CD4-positive, alpha-beta memory T cell (primary cell): ENCODE data around the gene PRPF40B. TPM values are rescaled to one million over a fixed set of nuclear protein-coding genes. Genes with fewer than 3 reads are reported as not detected.
A peak's percentile ranks its signal among the peaks of the same experiment; 100 is the strongest.

Experiments used
- CTCF ChIA-PET: fragments of 350-600 bp; sonication (Branson Sonifier 250); formaldehyde crosslinking; loops from one replicate; lab custom pipeline; 2021; ENCODE audit warnings: inconsistent platforms; ENCODE audit not compliant: partially characterized antibody; lab: Charles Lee
- POLR2A ChIA-PET: fragments of 350-600 bp; sonication (Branson Sonifier 250); formaldehyde crosslinking; loops from one replicate; lab custom pipeline; 2021; ENCODE audit not compliant: partially characterized antibody; lab: Charles Lee
- DNase-seq, 5 donors: peaks; one replicate each; pipeline versions ENCODE4 v3.0.0 to v3.0.0-alpha.2; 2020 to 2022; ENCODE audit warnings: mixed read lengths in 1 of 5
- H3K27ac ChIP-seq: one replicate; pipeline ENCODE4 v1.7.0; 2013; ENCODE audit warnings: low read depth, low read length
- H3K27me3 ChIP-seq: 2 replicates; pipeline ENCODE4 v1.7.0; 2013; ENCODE audit warnings: mild to moderate bottlenecking, low read length, moderate library complexity; ENCODE audit not compliant: insufficient read depth
- H3K36me3 ChIP-seq: 2 replicates; pipeline ENCODE4 v1.7.0; 2013; ENCODE audit warnings: mild to moderate bottlenecking, low read length, moderate library complexity; ENCODE audit not compliant: insufficient read depth
- H3K4me1 ChIP-seq: 2 replicates; pipeline ENCODE4 v1.7.0; 2013; ENCODE audit warnings: mild to moderate bottlenecking, low read length, moderate library complexity; ENCODE audit not compliant: insufficient read depth
- H3K4me3 ChIP-seq, 2 donors: one replicate each; pipeline ENCODE4 v1.7.0; 2013; ENCODE audit warnings: low read length in 2 of 2, mild to moderate bottlenecking in 1 of 2
- H3K9me3 ChIP-seq, 2 donors: one replicate each; pipeline ENCODE4 v1.7.0; 2013; ENCODE audit warnings: low read length in 2 of 2, control low read depth in 1 of 2; ENCODE audit not compliant: control insufficient read depth in 1 of 2
- H3K27ac Mint-ChIP-seq, 7 donors: one replicate each; pipeline ENCODE4 v1.8.0; 2020 to 2021; ENCODE audit warnings: mixed read lengths in 7 of 7, mild to moderate bottlenecking in 6 of 7, inconsistent platforms in 3 of 7, moderate library complexity in 3 of 7
- H3K27me3 Mint-ChIP-seq, 2 donors: one replicate each; pipeline ENCODE4 v1.8.0; 2020 to 2021; ENCODE audit warnings: mixed read lengths in 2 of 2
- H3K36me3 Mint-ChIP-seq, 2 donors: one replicate each; pipeline ENCODE4 v1.8.0; 2020 to 2021; ENCODE audit warnings: mixed read lengths in 2 of 2, inconsistent platforms in 1 of 2, mild to moderate bottlenecking in 1 of 2
- H3K4me1 Mint-ChIP-seq, 4 donors: one replicate each; pipeline ENCODE4 v1.8.0; 2020 to 2021; ENCODE audit warnings: mixed read lengths in 4 of 4, mild to moderate bottlenecking in 1 of 4
- H3K4me3 Mint-ChIP-seq, 8 donors: one replicate each; pipeline ENCODE4 v1.8.0; 2020 to 2021; ENCODE audit warnings: mixed read lengths in 8 of 8, mild to moderate bottlenecking in 7 of 8, moderate library complexity in 6 of 8, inconsistent platforms in 3 of 8
- H3K9me3 Mint-ChIP-seq, 8 donors: one replicate each; pipeline ENCODE4 v1.8.0; 2020 to 2021; ENCODE audit warnings: mixed read lengths in 8 of 8, mild to moderate bottlenecking in 5 of 8, inconsistent platforms in 3 of 8, moderate library complexity in 1 of 8
- intact Hi-C: fragments of 100-400 bp; cut with micrococcal nuclease; formaldehyde crosslinking; loops from one replicate; pipeline ENCODE4 v1.15.1; 2023
- polyA plus RNA-seq, 2 donors: library from polyadenylated mRNA; unstranded; fragments of 300-500 nt; fragmentation: Illumina TruSeq; gene quantifications; one replicate each; pipeline ENCODE4 v1.2.3, GENCODE V29; 2021
- total RNA-seq, 2 experiments: library from RNA; stranded (reverse); gene quantifications; one replicate each; pipeline ENCODE4 v1.2.3, GENCODE V29; 2021

The PRPF40B gene
- total and polyA plus RNA-seq, 4 experiments from 2014 or later: 0.73 to 15.9 (median 9.9) TPM

GRCh38 chr12:49678711-49679110 is 55.4 kb downstream of the PRPF40B start:
- no peak for DNase-seq
- Histone ChIP-seq H3K36me3 (no peaks in the 10 kb centered on the region), H3K27me3 (no peaks in the 10 kb centered on the region), H3K27ac (no peak overlapping the region), H3K9me3 (no peaks in the 10 kb centered on the region), H3K4me1 (peaks cover 33% of the 10 kb centered on the region), H3K4me3 (no peak overlapping the region)
- Mint-ChIP-seq H3K9me3 (no peaks in the 10 kb centered on the region), H3K4me3 (no peak overlapping the region), H3K36me3 (no peaks in the 10 kb centered on the region), H3K27ac (peak overlapping the region in 3 of 7 donors; percentile 8 to 57 (median 22)), H3K4me1 (peaks cover 40 to 54% (median 43%) of the 10 kb centered on the region in 4 donors), H3K27me3 (no peaks in the 10 kb centered on the region)
- intact Hi-C loops: no loop called here
- ChIA-PET POLR2A (no interaction called here), CTCF (interaction anchor here (0.9 to 2.8 kb wide), 3 partner anchors 8 to 31 kb away, joined by 3 to 12 read pairs (median 4); no protein-coding TSS in a partner anchor)

DNA sequence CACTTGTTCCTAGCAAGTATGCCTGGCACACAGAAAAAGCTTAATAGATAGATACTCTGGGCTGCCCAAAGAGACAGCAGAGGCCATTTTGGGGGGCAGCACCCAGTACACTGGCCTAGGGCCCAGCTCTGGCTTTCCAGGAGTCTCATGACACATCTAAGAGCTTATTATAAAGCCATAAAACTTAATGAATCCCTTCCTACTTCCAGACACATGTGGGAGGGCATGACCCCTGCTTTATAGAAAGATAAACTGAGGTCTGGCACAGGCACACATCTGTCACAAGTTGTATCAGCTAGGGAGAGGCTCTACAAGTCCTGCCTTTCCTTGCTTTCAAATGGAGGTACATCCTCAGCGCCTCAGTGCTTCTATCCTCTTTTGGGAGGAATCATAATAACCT is 56.7 kb downstream of the PRPF40B start:
- Mint-ChIP-seq H3K27ac (peak overlapping the region in 2 of 7 donors; percentile 5 to 8), H3K9me3 (no peaks in the 10 kb centered on the region), H3K36me3 (no peaks in the 10 kb centered on the region), H3K4me1 (peaks cover 33 to 54% (median 40%) of the 10 kb centered on the region in 4 donors), H3K4me3 (no peak overlapping the region), H3K27me3 (no peaks in the 10 kb centered on the region)
- ChIA-PET POLR2A (interaction anchor here (0.9 to 1.2 kb wide), 4 partner anchors 8 to 25 kb away, joined by 3 to 6 read pairs (median 4); no protein-coding TSS in a partner anchor), CTCF (interaction anchor here (0.7 to 2.8 kb wide), 9 partner anchors 9 to 126 kb away, joined by 3 to 12 read pairs (median 4); no protein-coding TSS in a partner anchor)
- peaks cover 24% of the 10 kb centered on the region for H3K4me1 ChIP-seq
- no peak overlapping the region for H3K27ac ChIP-seq
- no peaks in the 10 kb centered on the region for H3K9me3 ChIP-seq
- no peaks in the 10 kb centered on the region for H3K27me3 ChIP-seq
- intact Hi-C loops: no loop called here
- H3K4me3 ChIP-seq: no peak overlapping the region
- DNase-seq: no peak
- H3K36me3 ChIP-seq: no peaks in the 10 kb centered on the region

DNA sequence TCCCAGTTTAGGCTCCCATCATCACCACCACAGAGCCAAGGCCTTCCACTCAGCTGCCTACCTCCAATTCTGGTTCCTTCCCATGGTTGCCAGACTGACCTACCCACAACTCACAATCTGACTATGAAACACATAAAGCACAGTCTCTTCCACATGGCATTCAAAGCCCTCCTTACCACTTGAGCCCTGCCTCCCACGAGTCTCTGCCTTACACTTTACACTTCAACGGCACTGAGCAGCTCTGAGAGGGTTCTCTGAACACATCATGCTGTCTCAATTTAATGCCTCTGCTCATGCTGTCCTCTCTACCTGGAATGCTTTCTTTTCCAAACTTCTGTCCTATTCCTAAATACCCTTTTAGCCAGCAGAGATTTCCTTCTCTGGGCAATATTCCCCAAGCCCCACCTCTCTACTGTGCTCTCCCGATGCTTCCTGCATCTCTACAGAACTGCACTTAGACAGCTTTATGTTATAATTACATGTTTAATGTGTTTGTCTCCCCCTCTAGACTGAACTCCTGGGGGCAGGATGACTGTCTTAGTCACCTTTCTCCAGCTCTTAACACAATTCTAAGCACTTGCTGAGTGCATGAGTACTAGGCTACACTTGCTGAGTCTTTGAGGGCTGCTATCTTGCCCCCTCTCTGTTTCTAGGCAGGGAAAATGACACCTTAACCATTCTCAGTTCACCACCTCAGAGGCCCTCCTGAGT is 60.4 kb downstream of the PRPF40B start:
- Histone ChIP-seq H3K4me3 (no peak overlapping the region), H3K36me3 (no peaks in the 10 kb centered on the region), H3K4me1 (peaks cover 8% of the 10 kb centered on the region), H3K27ac (no peak overlapping the region), H3K27me3 (no peaks in the 10 kb centered on the region), H3K9me3 (no peaks in the 10 kb centered on the region)
- Mint-ChIP-seq H3K4me1 (peaks cover 24 to 46% (median 32%) of the 10 kb centered on the region in 4 donors), H3K4me3 (no peak overlapping the region), H3K36me3 (no peaks in the 10 kb centered on the region), H3K27me3 (no peaks in the 10 kb centered on the region), H3K9me3 (no peaks in the 10 kb centered on the region), H3K27ac (peak overlapping the region in 4 of 7 donors; percentile 3 to 57 (median 56))
- ChIA-PET CTCF (interaction anchor here (1.0 to 1.9 kb wide), 5 partner anchors 9 to 48 kb away, joined by 3 to 6 read pairs (median 3); partner anchors contain the start of gene FMNL3), POLR2A (interaction anchor here (1.2 to 1.8 kb wide), 2 partner anchors 13 to 19 kb away, joined by 3 to 5 read pairs; no protein-coding TSS in a partner anchor)
- DNase-seq: no peak
- intact Hi-C loops: no loop called here

DNA sequence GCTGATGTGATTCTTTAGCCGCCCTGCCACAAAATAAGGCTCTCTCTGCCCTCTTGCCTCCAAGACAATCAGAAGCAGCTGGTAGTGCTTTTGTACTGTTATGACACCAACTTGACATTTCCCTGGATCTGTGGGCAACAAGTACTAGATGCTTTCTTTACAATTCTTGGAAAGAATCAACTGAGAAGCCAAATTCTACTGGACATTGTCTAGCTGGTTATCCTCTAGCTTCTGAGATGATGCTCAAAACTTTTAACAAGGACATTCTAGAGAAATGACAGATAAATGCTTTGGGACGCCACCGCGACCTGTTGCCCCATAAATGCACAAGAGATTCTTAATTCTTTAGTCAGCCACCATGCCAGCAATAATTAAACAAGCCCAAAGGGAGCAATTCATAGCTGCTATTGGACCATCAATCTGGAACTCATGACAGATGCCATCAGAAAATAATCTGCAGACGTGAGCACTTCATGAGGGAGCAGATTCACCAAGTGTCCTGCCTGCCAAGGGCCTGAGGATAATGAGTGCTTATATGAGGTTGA is 61.0 kb downstream of the PRPF40B start:
- Histone ChIP-seq H3K27ac (no peak overlapping the region), H3K9me3 (no peaks in the 10 kb centered on the region), H3K4me1 (peaks cover 9% of the 10 kb centered on the region), H3K36me3 (no peaks in the 10 kb centered on the region), H3K4me3 (no peak overlapping the region), H3K27me3 (no peaks in the 10 kb centered on the region)
- Mint-ChIP-seq H3K9me3 (no peaks in the 10 kb centered on the region), H3K36me3 (no peaks in the 10 kb centered on the region), H3K27me3 (no peaks in the 10 kb centered on the region), H3K4me1 (peaks cover 26 to 45% (median 32%) of the 10 kb centered on the region in 4 donors), H3K27ac (peak overlapping the region in 3 of 7 donors; percentile 3 to 43 (median 34)), H3K4me3 (no peak overlapping the region)
- CTCF ChIA-PET: interaction anchor here (0.5 to 1.9 kb wide), 5 partner anchors 8 to 39 kb away, joined by 3 to 6 read pairs (median 3); partner anchors contain the start of gene FMNL3
- DNase-seq: no peak
- POLR2A ChIA-PET: no interaction called here
- intact Hi-C loops: no loop called here

GRCh38 chr12:49687941-49688340 is 64.6 kb downstream of the PRPF40B start:
- Histone ChIP-seq H3K4me3 (no peak overlapping the region), H3K9me3 (no peaks in the 10 kb centered on the region), H3K27me3 (no peaks in the 10 kb centered on the region), H3K27ac (no peak overlapping the region), H3K4me1 (peaks cover 16% of the 10 kb centered on the region), H3K36me3 (no peaks in the 10 kb centered on the region)
- Mint-ChIP-seq H3K36me3 (no peaks in the 10 kb centered on the region), H3K9me3 (no peaks in the 10 kb centered on the region), H3K4me3 (peak overlapping the region in 1 of 8 donors; percentile 7), H3K4me1 (peaks cover 30 to 58% (median 41%) of the 10 kb centered on the region in 4 donors), H3K27ac (peak overlapping the region in 2 of 7 donors; percentile 71 to 79), H3K27me3 (no peaks in the 10 kb centered on the region)
- ChIA-PET CTCF (no interaction called here), POLR2A (no interaction called here)
- DNase-seq: no peak
- intact Hi-C loops: no loop called here

GRCh38 chr12:49689237-49689636 is 65.9 kb downstream of the PRPF40B start:
- ChIA-PET CTCF (interaction anchor here (0.8 to 3.5 kb wide), 8 partner anchors 8 to 66 kb away, joined by 3 to 11 read pairs (median 4); partner anchors contain the start of gene PRPF40B), POLR2A (interaction anchor here (0.7 to 2.9 kb wide), 5 partner anchors 9 to 26 kb away, joined by 3 to 15 read pairs (median 6); no protein-coding TSS in a partner anchor)
- intact Hi-C loops: no loop called here
- H3K27ac ChIP-seq: no peak overlapping the region
- H3K27me3 ChIP-seq: no peaks in the 10 kb centered on the region
- H3K36me3 ChIP-seq: no peaks in the 10 kb centered on the region
- Mint-ChIP-seq H3K4me3 (no peak overlapping the region), H3K27me3 (no peaks in the 10 kb centered on the region), H3K27ac (no peak overlapping the region), H3K9me3 (no peaks in the 10 kb centered on the region), H3K4me1 (peaks cover 24 to 50% (median 32%) of the 10 kb centered on the region in 4 donors), H3K36me3 (no peaks in the 10 kb centered on the region)
- H3K4me1 ChIP-seq: peaks cover 7% of the 10 kb centered on the region
- DNase-seq: no peak
- no peaks in the 10 kb centered on the region for H3K9me3 ChIP-seq
- no peak overlapping the region for H3K4me3 ChIP-seq

DNA sequence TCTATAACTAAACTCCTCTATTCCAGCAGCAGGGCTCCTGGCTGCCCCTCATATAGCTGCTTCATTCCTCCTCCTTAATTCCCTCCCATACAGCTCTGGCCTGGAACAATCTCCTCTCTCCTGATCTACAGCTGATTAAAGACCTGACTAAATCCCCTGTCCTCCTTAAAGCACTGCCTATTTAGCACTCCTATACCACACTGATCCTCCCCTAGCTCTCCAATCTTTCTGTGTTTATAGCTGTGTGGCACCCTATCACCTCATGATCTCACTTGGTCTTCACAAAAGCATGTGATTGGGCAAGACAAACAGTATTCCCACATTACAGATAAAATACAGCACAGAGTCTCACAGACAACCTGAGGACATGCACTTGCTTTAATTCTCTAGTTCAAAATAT is 66.4 kb downstream of the PRPF40B start:
- no peaks in the 10 kb centered on the region for H3K9me3 ChIP-seq
- H3K36me3 Mint-ChIP-seq: no peaks in the 10 kb centered on the region
- DNase-seq: no peak
- ChIA-PET CTCF (interaction anchor here (0.8 to 3.5 kb wide), 8 partner anchors 8 to 67 kb away, joined by 3 to 11 read pairs (median 4); partner anchors contain the start of gene PRPF40B), POLR2A (interaction anchor here (1.0 to 2.9 kb wide), 4 partner anchors 15 to 27 kb away, joined by 4 to 15 read pairs (median 6); no protein-coding TSS in a partner anchor)
- H3K27me3 ChIP-seq: no peaks in the 10 kb centered on the region
- peaks cover 22 to 46% (median 28%) of the 10 kb centered on the region in 4 donors for H3K4me1 Mint-ChIP-seq
- H3K9me3 Mint-ChIP-seq: no peaks in the 10 kb centered on the region
- H3K27ac ChIP-seq: no peak overlapping the region
- no peaks in the 10 kb centered on the region for H3K36me3 ChIP-seq
- H3K4me3 Mint-ChIP-seq: peak overlapping the region in 2 of 8 donors; percentile 4 to 31
- H3K27me3 Mint-ChIP-seq: no peaks in the 10 kb centered on the region
- H3K27ac Mint-ChIP-seq: peak overlapping the region in 1 of 7 donors; percentile 3
- H3K4me1 ChIP-seq: peaks cover 7% of the 10 kb centered on the region
- intact Hi-C loops: no loop called here
- H3K4me3 ChIP-seq: no peak overlapping the region
